H1 (cell line): ENCODE measurements around the gene LCA5. TPM values are rescaled to one million over a fixed set of nuclear protein-coding genes. Genes with fewer than 3 reads are reported as not detected.

Experiments
- CTCF ChIA-PET: fragments of 300-600 bp; sonication (Branson Sonifier 250); formaldehyde crosslinking; loops from one replicate; lab custom pipeline; 2021; ENCODE audit not compliant: partially characterized antibody; lab: Charles Lee
- POLR2A ChIA-PET: fragments of 300-600 bp; sonication (Branson Sonifier 250); formaldehyde crosslinking; loops from one replicate; lab custom pipeline; 2021; ENCODE audit warnings: inconsistent platforms; ENCODE audit not compliant: partially characterized antibody; lab: Charles Lee
- DNase-seq, 2 experiments: peaks; one replicate each; pipeline versions ENCODE4 v3.0.0 to v3.0.0-alpha.2; 2010 to 2022; ENCODE audit warnings: low spot score in 2 of 2, low read depth in 1 of 2, mixed read lengths in 1 of 2
- FAIRE-seq: peaks from 2 replicates; lab custom pipeline; 2011; peaks lifted over from hg19 to GRCh38; lab: Jason Lieb, UNC
- H2AFZ ChIP-seq: 2 replicates; pipeline ENCODE4 v1.8.1; 2012; ENCODE audit warnings: low read length, inconsistent platforms
- H2AK5ac ChIP-seq: 2 replicates; pipeline ENCODE4 v1.6.1; 2013; ENCODE audit warnings: low read depth, low read length
- H2BK120ac ChIP-seq: replicated peaks from 2 replicates; pipeline ENCODE3; 2013; ENCODE audit warnings: low read depth, low read length, inconsistent platforms
- H2BK12ac ChIP-seq: 2 replicates; pipeline ENCODE4 v1.6.1; 2013; ENCODE audit warnings: low read depth, low read length
- H2BK15ac ChIP-seq: 2 replicates; pipeline ENCODE4 v1.6.1; 2013; ENCODE audit warnings: low read length
- H2BK20ac ChIP-seq: 2 replicates; pipeline ENCODE4 v1.6.1; 2013; ENCODE audit warnings: low read length
- H2BK5ac ChIP-seq: 2 replicates; pipeline ENCODE4 v1.6.1; 2013; ENCODE audit warnings: low read depth, low read length
- H3K14ac ChIP-seq: 2 replicates; pipeline ENCODE4 v1.6.1; 2013; ENCODE audit warnings: inconsistent platforms; ENCODE audit not compliant: insufficient read length
- H3K18ac ChIP-seq: 2 replicates; pipeline ENCODE4 v1.6.1; 2013; ENCODE audit warnings: low read length; ENCODE audit errors: extremely low read depth
- H3K23ac ChIP-seq: 2 replicates; pipeline ENCODE4 v1.6.1; 2013; ENCODE audit warnings: inconsistent platforms; ENCODE audit not compliant: insufficient read length
- H3K23me2 ChIP-seq: 2 replicates; pipeline ENCODE4 v1.6.1; 2013; ENCODE audit warnings: low read depth, low read length
- H3K27ac ChIP-seq: 2 replicates; pipeline ENCODE4 v1.6.1; 2011; ENCODE audit warnings: low read depth, low read length, inconsistent platforms
- H3K27me3 ChIP-seq, 4 experiments: replicated peaks in 1 of 4; 1 replicate in 1 of 4; 2 replicates in 3 of 4; pipeline versions ENCODE4 v1.6.1 to v1.8.1; 2011 to 2013; ENCODE audit warnings: low read length in 3 of 4, mild to moderate bottlenecking in 3 of 4, inconsistent platforms in 2 of 4, mixed read lengths in 2 of 4, moderate library complexity in 1 of 4; ENCODE audit not compliant: control insufficient read depth in 3 of 4, insufficient read depth in 3 of 4; ENCODE audit errors: extremely low read depth in 1 of 4
- H3K36me3 ChIP-seq, 4 experiments: 2 replicates each; pipeline versions ENCODE4 v1.6.1 to v1.8.1; 2011 to 2013; ENCODE audit warnings: mild to moderate bottlenecking in 4 of 4, low read length in 3 of 4, moderate library complexity in 2 of 4, control low read depth in 1 of 4, inconsistent platforms in 1 of 4; ENCODE audit not compliant: insufficient read depth in 4 of 4, control insufficient read depth in 2 of 4
- H3K4ac ChIP-seq: replicated peaks from 2 replicates; pipeline ENCODE3; 2013; ENCODE audit warnings: low read length, low read depth, mixed read lengths, inconsistent platforms; ENCODE audit not compliant: insufficient read length
- H3K4me1 ChIP-seq, 4 experiments: replicated peaks in 1 of 4; 1 replicate in 1 of 4; 2 replicates in 3 of 4; pipeline versions ENCODE4 v1.6.1 to v1.8.1; 2011 to 2013; ENCODE audit warnings: low read length in 3 of 4, inconsistent platforms in 2 of 4, mixed read lengths in 1 of 4; ENCODE audit not compliant: insufficient read depth in 4 of 4, control insufficient read depth in 3 of 4
- H3K4me2 ChIP-seq, 2 experiments: 2 replicates each; pipeline versions ENCODE4 v1.6.1 to v1.8.1; 2011 to 2013; ENCODE audit warnings: low read depth in 2 of 2, low read length in 2 of 2, control low read depth in 1 of 2, inconsistent platforms in 1 of 2, mild to moderate bottlenecking in 1 of 2; ENCODE audit not compliant: insufficient read depth in 1 of 2
- H3K4me3 ChIP-seq, 4 experiments: fragments of 200-600, 300-600 bp in 1 of 4; sonication (generic), shearing (Covaris generic), sonication (Bioruptor Twin) in 1 of 4; 2 replicates each; pipeline versions ENCODE4 v1.5.1 to v1.8.1; 2011 to 2016; ENCODE audit warnings: low read length in 4 of 4, low read depth in 3 of 4, control low read depth in 2 of 4, inconsistent platforms in 2 of 4, mild to moderate bottlenecking in 2 of 4, mixed read lengths in 1 of 4, moderate library complexity in 1 of 4; ENCODE audit not compliant: insufficient read depth in 2 of 4; ENCODE audit errors: extremely low read depth in 1 of 4
- H3K56ac ChIP-seq: replicated peaks from 2 replicates; pipeline ENCODE3; 2013; ENCODE audit warnings: low read depth, mild to moderate bottlenecking, mixed read lengths, low read length, inconsistent platforms; ENCODE audit not compliant: insufficient read length
- H3K79me1 ChIP-seq: 2 replicates; pipeline ENCODE4 v1.6.1; 2013; ENCODE audit warnings: low read depth, low read length, control low read depth
- H3K79me2 ChIP-seq, 2 experiments: 2 replicates each; pipeline versions ENCODE4 v1.6.1 to v1.8.1; 2012 to 2013; ENCODE audit warnings: low read length in 2 of 2, mild to moderate bottlenecking in 2 of 2, inconsistent platforms in 1 of 2; ENCODE audit not compliant: insufficient read depth in 2 of 2, control insufficient read depth in 1 of 2
- H3K9ac ChIP-seq, 4 experiments: replicated peaks in 1 of 4; 1 replicate in 1 of 4; 2 replicates in 3 of 4; pipeline versions ENCODE4 v1.6.1 to v1.8.1; 2011 to 2013; ENCODE audit warnings: low read depth in 3 of 4, low read length in 3 of 4, control low read depth in 2 of 4, mild to moderate bottlenecking in 2 of 4, moderate library complexity in 2 of 4, inconsistent platforms in 1 of 4; ENCODE audit errors: extremely low read depth in 1 of 4
- H3K9me3 ChIP-seq, 2 experiments: 2 replicates each; pipeline versions ENCODE4 v1.6.1 to v1.8.1; 2012 to 2013; ENCODE audit warnings: mild to moderate bottlenecking in 2 of 2, moderate library complexity in 2 of 2, control low read depth in 1 of 2, inconsistent platforms in 1 of 2, low read depth in 1 of 2, low read length in 1 of 2, mixed read lengths in 1 of 2; ENCODE audit not compliant: insufficient read depth in 2 of 2
- H4K20me1 ChIP-seq, 2 experiments: replicated peaks in 1 of 2; 2 replicates each; pipeline versions ENCODE3 to v1.8.1; 2011 to 2013; ENCODE audit warnings: inconsistent platforms in 2 of 2, low read length in 2 of 2, mild to moderate bottlenecking in 1 of 2; ENCODE audit not compliant: insufficient read depth in 2 of 2, control insufficient read depth in 1 of 2
- H4K5ac ChIP-seq: 2 replicates; pipeline ENCODE4 v1.6.1; 2013; ENCODE audit warnings: low read length, low read depth, mixed read lengths, inconsistent platforms; ENCODE audit not compliant: insufficient read length
- H4K8ac ChIP-seq: 2 replicates; pipeline ENCODE4 v1.8.0; 2013; ENCODE audit warnings: mild to moderate bottlenecking, moderate library complexity, low read length, inconsistent platforms; ENCODE audit not compliant: insufficient read depth; ENCODE audit errors: extremely low read depth
- H4K91ac ChIP-seq: replicated peaks from 2 replicates; pipeline ENCODE3; 2013; ENCODE audit warnings: low read length, mixed read lengths, inconsistent platforms; ENCODE audit not compliant: insufficient read length
- ATF2 ChIP-seq: IDR thresholded peaks from 2 replicates; pipeline ENCODE4 v1.6.1; 2012; ENCODE audit warnings: low read length, inconsistent platforms
- BRCA1 ChIP-seq: IDR thresholded peaks from 2 replicates; pipeline ENCODE4 v1.6.1; 2012; ENCODE audit warnings: low read depth, low read length, improper control_type of control experiment
- CHD2 ChIP-seq: IDR thresholded peaks from 2 replicates; pipeline ENCODE4 v1.6.1; 2012; ENCODE audit warnings: low read length, improper control_type of control experiment
- CTCF ChIP-seq, 3 experiments: IDR thresholded peaks; 1 replicate in 2 of 3; 2 replicates in 1 of 3; pipeline versions ENCODE4 v1.5.1 to v1.6.1; 2011; ENCODE audit warnings: low read length in 3 of 3, mild to moderate bottlenecking in 3 of 3, inconsistent platforms in 2 of 3, low read depth in 1 of 3, moderate library complexity in 1 of 3; ENCODE audit not compliant: insufficient read depth in 1 of 3; ENCODE audit errors: control extremely low read depth in 1 of 3
- JUND ChIP-seq: IDR thresholded peaks from 2 replicates; pipeline ENCODE4 v1.6.1; 2011; ENCODE audit warnings: mild to moderate bottlenecking, improper control_type of control experiment, low read length
- KDM4A ChIP-seq: IDR thresholded peaks from one replicate; pipeline ENCODE4 v1.7.1; 2012; ENCODE audit warnings: low read depth, mild to moderate bottlenecking, moderate library complexity, low read length, inconsistent platforms; ENCODE audit not compliant: severe bottlenecking
- KDM5A ChIP-seq: fragments of 200-600 bp; IDR thresholded peaks from 2 replicates; pipeline ENCODE4 v1.7.1; 2012; ENCODE audit warnings: mild to moderate bottlenecking, low read length, inconsistent platforms, mixed read lengths
- PHF8 ChIP-seq: fragments of 200-600 bp; sonication (generic); conservative IDR thresholded peaks from 2 replicates; pipeline ENCODE4 v1.7.1; 2012; ENCODE audit warnings: low read depth, mild to moderate bottlenecking, inconsistent platforms, low read length, moderate library complexity
- WGBS, 2 experiments: shearing (Covaris generic) in 1 of 2; methylation state at CpG; one replicate each; pipeline versions ENCODE4 v1.1.6 to v1.1.7; 2013 to 2015; ENCODE audit warnings: low lambda C conversion rate in 2 of 2, mixed read lengths in 2 of 2, inconsistent platforms in 1 of 2, low coverage in 1 of 2, missing lambda C conversion rate in 1 of 2; ENCODE audit not compliant: insufficient replicate concordance in 2 of 2, insufficient coverage in 1 of 2, insufficient read length in 1 of 2; ENCODE audit errors: extremely low coverage in 1 of 2, missing lambda C conversion rate in 1 of 2; 5-methylcytosine and 5-hydroxymethylcytosine counted together
- polyA plus RNA-seq, 7 experiments: library from polyadenylated mRNA; depleted of rRNA in 3 of 7; stranded (reverse) in 5 of 7; unstranded in 2 of 7; fragments of >200 nt in 5 of 7; fragments of 200-250 nt in 2 of 7; gene quantifications; 1 replicate in 5 of 7; 2 replicates in 1 of 7; 4 replicates in 1 of 7; pipeline versions ENCODE4 v1.2.1 to v1.2.3, GENCODE V29; 2011 to 2013; ENCODE audit warnings: missing spikeins in 2 of 7, mixed read lengths in 2 of 7
- total RNA-seq: library from RNA; stranded (reverse); fragmentation: NEBNext Ultra II Directional; extraction: Animal tissue kit (Norgen Biotek cat#: 25700); gene quantifications from 2 replicates; pipeline ENCODE4 v1.2.1, GENCODE V29; 2021

Gene LCA5
- total and polyA plus RNA-seq, 2 of the 8 experiments (the other 6 are each of a cell fraction or from before 2014, with no cell fraction given), result 0.44 to 3.6 TPM

GRCh38 chr6:79453558-79454042 is 83.6 kb downstream of the LCA5 start:
- no peak overlapping the region for H2AFZ ChIP-seq

More at GRCh38 chr6:79453558-79454042, 83.6 kb downstream of the LCA5 start:
- Histone ChIP-seq H2BK120ac (no peak overlapping the region), H3K9me3 (no peaks in the 10 kb centered on the region), H3K4me2 (no peak overlapping the region), H3K79me1 (no peaks in the 10 kb centered on the region), H3K56ac (no peak overlapping the region), H3K36me3 (no peaks in the 10 kb centered on the region), H3K4me3 (no peak overlapping the region), H4K5ac (no peak overlapping the region), H2BK15ac (no peak overlapping the region), H4K20me1 (no peaks in the 10 kb centered on the region), H3K4me1 (no peaks in the 10 kb centered on the region), H3K9ac (no peak overlapping the region), H3K18ac (no peak overlapping the region; the same call in 1 of the 2 replicates), H2AK5ac (no peak overlapping the region), H2BK12ac (no peak overlapping the region), H3K14ac (no peak overlapping the region), H2BK20ac (no peak overlapping the region), H3K4ac (no peak overlapping the region), H3K27me3 (no peaks in the 10 kb centered on the region), H3K79me2 (no peaks in the 10 kb centered on the region), H4K91ac (no peak overlapping the region), H3K27ac (no peak overlapping the region), H3K23me2 (no peaks in the 10 kb centered on the region), H3K23ac (no peak overlapping the region), H4K8ac (no peak overlapping the region), H2BK5ac (no peak overlapping the region)
- CTCF ChIA-PET, result interaction anchor here (0.6 to 2.0 kb wide), 4 partner anchors 12 to 260 kb away, joined by 3 to 9 read pairs (median 4); no protein-coding TSS in a partner anchor
- TF ChIP-seq ATF2 (no peak), CTCF (IDR thresholded peaks at IDR 0.05; ENCODE audit: control extremely low read depth in 1 of 3, insufficient read depth in 1 of 3, low read depth in 1 of 3, low read length in 3 of 3) (no peak), KDM5A (no peak), PHF8 (no peak), KDM4A (no peak), CHD2 (no peak), JUND (no peak), BRCA1 (no peak)
- POLR2A ChIA-PET, result no interaction called here
- no peak for DNase-seq
- 90% methylated on average over 3 of the region's 3 CpGs; no CpG with 5 or more reads in 1 of the 2 experiments for WGBS, 2 experiments
- no peak for FAIRE-seq
